GM18907 (cell line): ENCODE data around the gene CFAP119.

Source experiments
- ATAC-seq: cut with Tn5 transposase; IDR thresholded peaks from one replicate; pipeline ENCODE4 v1.9.1; 2021; ENCODE audit warnings: mild to moderate bottlenecking, moderate library complexity; ENCODE audit not compliant: unreplicated experiment

CFAP119 gene

DNA sequence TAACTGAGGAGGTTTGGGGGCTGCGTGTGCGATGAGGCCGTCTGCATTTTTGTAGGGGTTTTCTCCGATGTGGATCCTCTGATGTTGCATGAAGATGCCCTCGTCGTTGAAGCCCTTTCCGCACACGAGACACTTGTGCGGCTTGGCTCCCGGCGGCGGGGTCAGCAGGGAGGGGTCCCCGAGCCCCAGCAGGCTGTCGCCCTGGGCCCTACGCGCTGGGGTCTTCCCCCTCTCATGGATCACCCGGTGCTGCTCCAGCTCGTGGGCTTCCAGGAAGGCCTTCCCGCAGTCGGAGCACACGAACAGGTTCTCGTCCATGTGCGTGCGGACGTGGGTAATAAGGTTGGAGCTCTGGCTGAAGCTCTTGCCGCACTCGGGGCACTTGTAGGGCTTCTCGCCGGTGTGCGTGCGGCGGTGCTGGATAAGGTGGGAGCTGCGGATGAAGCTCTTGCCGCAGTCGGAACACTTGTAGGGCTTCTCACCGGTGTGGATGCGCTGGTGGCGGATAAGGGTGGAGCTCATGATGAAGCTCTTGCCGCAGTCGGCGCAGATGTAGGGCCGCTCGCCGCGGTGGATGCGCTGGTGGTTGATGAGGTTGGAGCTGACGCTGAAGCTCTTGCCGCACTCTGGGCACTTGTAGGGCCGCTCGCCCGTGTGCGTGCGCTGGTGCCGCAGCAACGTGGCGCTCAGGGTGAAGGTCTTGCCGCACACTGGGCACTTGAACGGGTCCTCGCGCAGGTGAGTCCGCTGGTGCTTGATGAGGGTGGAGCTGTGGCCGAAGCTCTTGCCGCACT, 20.8 kb upstream of the CFAP119 start:
- no peak for ATAC-seq

DNA sequence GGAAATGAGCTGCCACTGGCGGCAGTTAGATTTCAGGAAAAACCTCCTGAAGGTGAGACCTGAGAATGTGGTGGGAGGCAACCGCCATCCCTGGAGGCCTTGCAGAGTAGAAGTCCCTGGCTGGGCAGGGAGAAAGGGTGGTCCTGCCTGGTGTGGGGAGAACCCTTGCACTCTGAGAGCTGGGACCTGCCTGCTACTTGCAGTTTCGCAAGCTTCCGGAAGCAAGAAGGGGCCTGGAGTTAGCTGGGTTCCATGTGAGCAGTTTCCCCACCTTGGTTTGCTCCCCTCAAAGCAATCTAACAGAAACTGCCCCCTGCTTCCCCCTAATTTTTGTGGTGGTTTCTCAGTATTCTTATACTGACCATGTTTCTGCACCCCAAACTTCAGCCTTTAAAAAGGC, 18.7 kb upstream of the CFAP119 start:
- no peak for ATAC-seq

DNA sequence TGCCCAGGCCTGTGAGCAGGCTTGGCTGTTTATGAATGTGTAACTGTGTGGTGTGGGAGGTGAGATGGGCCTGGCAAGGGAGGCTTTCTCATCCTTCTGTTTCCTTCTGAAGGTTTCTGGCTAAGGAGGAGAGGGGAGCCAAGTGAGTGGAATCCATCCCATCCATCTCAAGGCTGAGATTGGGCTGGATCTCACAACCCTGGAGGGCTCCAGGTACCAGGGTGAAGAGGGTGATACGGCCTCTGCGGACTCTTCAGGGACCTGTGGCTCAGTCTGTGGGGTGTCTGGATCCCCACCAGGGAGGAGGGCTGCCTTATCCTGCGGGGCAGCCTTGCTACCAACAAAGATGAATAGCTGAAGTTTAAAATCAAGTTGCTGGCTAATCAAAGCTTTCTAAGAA, 18.2 kb upstream of the CFAP119 start:
- ATAC-seq: no peak

DNA sequence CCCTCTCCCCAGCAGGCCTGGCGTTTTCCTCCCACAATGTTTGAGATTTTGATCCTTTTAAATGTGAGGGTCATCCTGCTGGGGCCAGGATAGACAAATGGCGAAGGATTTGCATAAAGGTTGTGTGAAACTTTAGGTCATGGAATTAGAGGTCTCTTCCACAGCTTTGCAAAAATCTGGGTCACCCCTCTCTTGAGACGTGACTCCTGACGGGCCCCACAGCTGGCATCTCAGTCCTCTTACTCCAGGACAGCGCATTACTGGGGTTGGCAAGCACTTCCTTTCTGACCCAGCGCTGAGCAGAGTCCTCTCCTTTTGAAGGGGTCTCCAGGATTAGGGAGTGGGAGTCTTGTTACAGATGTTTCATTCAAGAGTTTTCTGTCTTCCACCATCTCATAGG, 17.7 kb upstream of the CFAP119 start:
- no peak for ATAC-seq

DNA sequence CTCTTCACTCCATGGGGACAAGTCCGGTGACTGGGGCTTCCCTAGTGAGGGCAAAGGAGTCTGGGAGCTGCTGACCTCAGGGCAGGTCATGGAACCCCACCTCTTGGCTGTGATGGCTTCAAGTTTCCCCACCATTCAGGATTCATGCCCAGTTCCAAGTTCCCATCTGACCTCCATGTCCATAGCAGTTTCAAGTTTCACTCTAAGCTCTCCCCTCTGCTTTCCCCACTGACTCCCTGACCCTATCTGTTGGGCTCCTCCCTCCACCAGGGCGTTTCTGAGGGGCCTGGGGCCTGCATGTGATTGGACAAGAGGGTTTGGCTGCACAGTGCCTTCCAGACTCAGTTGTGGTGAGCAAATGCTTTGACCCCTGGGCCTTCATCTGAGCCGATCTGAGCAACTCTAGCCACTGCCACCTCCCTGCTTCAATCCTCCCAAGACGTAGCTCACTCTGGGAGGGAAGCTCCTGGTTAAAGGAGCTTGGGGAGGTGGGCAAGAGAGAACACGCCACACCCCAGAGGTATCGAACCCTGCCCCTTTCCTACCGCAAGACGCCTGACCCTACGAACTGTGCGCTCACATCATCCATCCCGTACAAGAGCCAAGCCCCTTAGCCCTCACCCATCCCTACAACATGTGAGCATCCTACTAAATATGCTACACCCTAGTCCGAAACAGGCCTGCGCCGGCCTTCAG, 16.8 kb upstream of the CFAP119 start:
- no peak for ATAC-seq

DNA sequence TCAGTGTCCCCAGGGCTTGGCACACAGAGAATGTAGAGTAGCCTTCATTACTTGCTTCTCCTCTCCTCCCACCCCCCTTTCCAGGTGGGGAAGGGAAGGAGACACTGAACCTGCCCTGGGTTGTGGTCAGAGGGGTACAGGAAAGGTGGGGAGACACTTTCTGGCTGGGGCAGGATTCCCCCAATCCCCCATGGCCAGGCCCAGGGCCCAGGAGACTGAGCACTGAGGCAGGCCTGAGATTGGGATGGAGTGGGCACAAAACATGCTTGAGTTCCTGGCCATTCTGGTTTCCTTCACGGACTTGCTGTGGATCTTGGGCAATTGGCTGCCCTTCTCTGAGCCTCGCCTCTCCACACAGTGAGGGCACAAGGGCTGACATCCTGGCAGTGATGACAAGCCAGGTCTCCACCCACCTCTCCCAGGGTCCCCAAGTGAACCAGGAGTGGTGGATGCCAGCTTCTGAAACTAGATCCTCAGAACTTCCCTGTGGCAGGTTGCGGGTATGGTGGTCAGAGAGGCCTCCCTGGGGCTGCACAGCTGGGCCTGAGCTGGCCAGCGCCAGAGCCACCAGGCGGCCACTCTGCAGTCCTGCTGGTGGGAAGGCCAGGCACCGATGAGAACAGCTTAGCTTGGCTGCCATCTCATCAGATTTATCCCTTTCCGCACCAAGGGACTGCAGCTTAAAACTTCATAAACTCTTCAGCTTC, 15.9 kb upstream of the CFAP119 start:
- no peak for ATAC-seq

DNA sequence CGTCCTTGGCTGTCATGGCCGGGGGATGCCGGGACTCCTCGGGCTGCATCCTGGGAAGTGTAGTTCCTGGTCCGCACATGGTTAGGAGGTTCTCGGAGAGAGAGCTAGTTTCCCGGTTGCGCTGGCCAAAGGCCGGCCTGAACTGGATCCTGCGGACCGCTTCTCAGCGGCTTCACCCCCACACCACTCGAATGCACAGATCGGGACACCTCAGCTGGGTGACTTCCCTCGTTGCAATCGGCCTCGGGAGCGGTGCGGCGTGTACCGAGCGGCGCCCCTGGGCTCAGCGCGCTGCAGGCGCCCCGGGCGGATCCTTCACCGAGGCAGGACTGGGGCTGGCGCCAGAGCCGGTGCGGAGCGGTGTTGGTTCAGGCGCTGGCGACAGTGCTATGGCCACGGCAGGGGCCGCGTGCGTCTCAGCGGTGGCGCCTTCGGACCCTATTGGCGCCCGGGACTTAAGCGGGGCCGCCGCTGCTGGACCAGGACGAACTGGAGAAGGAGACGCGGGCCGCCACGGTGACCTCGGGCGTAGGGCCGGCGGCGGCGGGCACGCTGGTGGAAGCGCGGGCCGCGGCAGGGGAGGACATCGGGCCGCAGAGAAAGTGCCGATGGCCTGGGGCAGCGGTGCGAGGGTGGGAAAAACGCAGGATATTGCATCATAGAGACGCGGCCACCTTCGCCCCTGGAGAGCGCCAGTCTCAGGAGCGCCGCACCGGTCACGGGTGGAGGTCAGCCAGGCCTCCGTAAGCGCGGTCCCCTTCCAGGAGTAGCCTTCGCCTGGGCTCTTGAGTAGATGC, 13.7 kb upstream of the CFAP119 start:
- peak; percentile 54 for ATAC-seq

DNA sequence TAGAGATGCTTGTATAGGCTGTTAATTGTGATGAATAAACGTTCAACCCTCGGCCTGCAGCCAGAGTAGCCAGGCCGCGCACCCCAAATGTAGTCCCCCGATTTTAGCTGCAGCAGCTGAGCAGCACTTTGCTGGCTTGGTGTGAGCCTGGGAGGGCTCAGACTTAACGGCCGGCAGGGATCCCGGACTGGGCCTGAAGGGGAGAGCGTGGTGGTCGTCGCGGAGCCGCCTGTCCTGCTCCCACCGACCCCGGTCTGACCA, 13.2 kb upstream of the CFAP119 start:
- no peak for ATAC-seq

DNA sequence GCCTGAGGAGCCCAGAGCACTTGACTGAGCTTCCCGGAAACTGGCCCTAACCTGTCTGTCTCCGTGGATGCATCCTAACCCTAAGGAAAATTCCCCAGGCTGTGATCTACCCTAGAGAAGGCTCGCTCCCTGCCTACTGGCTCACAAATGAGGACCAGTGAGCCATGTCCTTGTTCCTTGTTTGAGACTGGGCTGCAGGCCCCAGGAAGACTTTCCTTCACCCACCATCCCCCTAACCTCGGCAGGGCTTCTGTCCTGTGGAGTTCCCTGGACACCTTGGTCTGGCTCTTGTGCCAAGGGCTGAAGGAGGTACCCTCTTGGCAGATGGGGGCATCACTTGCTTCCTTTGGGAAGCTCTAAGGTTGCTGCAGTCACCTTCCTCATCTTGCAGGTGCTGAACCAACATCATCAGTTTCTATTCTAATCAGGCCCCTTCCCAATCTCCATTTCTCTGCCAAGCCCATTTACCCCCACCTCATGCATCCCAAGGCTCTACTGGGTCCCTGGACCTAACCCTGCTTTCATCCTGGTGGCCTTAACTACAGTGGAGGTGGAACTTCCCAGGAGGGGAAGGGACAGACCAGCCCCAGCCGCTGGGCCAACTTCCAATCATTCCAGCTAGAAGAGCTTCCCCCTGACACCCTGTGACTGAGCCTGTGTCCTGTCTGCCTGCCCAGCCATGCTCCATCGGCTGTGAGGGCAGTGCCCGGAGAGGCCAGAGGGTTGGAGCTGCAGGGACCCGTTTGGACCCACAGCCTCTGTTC, 12.7 kb upstream of the CFAP119 start:
- ATAC-seq: no peak

DNA sequence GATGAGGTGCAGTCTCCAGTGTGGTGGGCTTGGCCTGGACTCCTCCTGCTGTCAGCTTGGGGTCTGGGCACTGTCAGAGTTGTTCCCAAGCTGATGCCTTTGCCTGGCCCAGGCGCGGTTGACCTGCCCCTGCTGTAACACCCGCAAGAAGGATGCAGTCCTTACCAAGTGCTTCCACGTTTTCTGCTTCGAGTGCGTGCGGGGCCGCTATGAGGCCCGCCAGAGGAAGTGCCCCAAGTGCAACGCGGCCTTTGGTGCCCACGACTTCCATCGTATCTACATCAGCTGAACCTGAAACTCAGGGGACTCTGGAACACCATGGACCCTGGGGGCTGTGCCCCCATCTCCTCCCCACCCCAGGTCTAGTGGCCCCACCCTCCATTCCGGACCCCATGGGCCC, 12.0 kb upstream of the CFAP119 start:
- no peak for ATAC-seq

DNA sequence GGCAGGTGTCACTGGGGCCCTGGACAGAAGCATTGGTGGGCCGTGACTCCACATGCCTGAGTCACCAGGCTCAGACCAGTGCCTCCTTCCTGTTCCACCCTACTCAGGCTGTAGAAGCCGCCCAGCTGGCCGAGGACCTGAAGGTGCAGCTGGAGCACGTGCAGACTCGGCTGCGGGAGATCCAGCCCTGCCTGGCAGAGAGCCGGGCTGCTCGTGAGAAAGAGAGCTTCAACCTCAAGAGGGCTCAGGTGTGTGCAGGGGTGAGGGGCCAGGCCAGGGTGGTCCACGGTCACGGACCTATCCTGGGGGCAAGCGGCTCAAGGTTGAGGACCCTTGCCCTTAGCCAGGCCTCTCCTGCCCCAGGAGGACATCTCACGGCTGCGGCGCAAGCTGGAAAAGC, 9.9 kb upstream of the CFAP119 start:
- ATAC-seq: no peak

DNA sequence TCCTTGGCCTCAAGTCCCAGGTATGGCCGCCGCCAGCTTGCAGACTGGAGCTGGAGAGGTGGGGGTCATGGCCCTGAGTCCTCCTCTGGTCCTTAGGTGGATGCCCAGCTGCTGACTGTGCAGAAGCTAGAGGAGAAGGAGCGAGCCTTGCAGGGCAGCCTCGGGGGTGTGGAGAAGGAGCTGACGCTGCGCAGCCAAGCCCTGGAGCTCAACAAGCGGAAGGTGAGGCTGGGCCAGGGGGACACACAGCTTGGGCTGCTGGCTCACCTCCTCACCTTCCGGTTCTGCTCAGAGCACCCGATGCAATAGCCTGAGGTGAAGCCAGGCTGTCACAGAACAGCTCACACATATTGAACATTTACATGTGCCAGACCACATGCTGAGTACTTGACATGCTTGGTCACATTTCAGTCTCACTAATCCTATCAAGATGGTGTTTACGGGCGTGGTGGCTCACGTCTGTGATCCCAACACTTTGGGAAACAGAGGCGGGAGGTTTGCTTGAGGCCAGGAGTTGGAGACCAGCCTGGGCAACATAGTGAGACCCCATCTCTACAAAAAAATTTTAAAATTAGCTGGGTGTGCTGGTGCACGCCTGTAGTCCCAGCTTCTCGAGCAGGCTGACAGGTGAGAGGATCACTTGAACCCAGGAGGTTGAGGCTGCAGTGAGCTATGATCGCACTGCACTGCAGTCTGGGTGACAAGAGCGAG, 7.7 kb upstream of the CFAP119 start:
- ATAC-seq: no peak

DNA sequence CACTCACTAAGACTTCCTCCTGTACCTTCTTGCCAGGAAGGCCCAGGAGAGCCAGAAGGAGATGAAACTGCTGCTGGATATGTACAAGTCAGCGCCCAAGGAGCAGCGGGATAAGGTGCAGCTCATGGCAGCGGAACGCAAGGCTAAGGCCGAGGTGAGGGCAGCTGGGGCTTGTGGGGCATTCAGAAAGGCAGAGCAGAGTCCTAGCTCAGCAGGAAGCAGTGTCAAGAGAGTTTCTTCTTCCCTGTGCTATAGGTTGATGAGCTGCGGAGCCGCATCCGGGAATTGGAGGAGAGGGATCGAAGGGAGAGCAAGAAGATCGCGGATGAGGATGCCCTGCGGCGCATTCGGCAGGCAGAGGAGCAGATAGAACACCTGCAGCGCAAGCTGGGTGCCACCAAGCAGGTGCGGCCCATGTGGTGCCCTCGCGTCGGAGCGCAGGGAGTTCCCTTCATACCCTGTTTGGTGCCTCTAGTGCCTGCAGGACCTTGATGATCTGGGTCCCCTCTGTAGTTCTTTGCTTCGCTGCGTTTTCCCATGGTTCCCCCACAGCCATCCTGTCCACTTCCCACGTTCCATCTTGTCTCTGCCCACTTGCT, 6.8 kb upstream of the CFAP119 start:
- ATAC-seq: no peak

DNA sequence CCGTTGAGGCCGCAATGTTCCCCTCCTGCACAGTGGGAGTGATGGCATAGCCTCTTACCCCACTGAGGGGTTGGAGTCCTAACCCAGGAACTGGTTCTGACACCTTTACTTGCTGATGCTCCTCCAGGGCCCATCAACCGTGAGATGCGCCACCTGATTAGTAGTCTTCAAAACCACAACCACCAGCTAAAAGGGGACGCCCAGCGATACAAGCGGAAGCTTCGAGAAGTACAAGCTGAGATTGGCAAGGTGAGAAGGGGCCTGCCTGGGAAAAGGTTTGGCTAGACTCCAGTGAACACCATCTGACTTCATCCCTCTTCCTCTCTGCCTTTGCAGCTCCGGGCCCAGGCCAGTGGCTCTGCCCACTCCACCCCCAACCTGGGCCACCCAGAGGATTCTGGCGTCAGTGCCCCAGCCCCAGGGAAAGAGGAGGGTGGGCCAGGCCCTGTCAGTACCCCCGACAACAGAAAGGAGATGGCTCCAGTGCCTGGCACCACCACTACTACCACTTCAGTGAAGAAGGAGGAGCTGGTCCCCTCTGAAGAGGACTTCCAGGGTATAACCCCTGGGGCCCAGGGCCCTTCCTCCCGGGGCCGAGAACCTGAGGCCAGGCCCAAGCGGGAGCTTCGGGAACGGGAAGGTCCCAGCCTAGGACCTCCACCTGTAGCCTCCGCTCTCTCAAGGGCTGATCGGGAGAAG, 6.1 kb upstream of the CFAP119 start:
- no peak for ATAC-seq

DNA sequence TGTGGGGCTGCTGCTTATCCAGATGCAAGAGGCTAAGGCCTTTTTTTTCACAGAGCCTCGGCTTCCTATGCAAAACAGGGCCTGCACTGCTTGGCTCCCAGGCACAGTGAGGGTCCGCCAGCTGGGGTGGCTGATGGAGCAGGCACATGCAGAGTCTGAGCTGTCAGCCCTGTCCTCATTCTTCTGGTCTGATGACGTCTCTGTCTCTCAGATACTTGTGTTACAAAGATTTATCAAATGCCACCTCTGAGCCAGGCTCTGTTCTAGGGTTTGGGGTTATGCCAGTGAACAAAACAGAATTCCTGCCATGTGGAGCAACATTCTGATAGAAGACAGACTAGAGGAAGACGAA, 5.0 kb upstream of the CFAP119 start:
- no peak for ATAC-seq

DNA sequence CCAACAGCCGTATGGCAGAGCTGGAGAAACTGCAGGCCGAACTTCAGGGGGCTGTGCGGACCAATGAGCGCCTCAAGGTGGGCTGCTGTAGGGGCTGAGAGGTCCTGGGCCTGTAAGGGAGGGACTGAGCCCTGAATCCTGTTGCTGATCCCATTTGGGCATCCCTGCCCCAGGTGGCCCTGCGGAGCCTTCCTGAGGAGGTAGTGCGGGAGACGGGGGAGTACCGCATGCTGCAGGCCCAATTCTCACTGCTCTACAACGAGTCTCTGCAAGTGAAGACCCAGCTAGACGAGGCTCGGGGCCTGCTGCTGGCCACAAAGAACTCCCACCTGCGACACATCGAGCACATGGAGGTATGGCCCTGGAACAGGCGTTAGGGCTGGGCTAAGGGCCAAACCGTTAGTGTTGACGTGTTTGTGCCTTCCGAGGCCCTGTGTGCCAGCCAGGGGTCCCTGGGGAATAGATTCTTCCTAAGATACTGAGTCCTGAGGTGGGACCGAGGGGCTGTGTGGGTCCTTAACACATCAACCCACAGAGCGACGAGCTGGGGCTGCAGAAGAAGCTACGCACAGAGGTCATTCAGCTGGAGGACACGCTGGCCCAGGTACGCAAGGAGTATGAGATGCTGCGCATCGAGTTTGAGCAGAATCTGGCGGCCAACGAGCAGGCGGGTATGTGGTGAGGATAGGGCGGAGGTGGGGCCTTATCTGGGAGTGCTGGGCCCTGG, 4.5 kb upstream of the CFAP119 start:
- ATAC-seq: no peak

DNA sequence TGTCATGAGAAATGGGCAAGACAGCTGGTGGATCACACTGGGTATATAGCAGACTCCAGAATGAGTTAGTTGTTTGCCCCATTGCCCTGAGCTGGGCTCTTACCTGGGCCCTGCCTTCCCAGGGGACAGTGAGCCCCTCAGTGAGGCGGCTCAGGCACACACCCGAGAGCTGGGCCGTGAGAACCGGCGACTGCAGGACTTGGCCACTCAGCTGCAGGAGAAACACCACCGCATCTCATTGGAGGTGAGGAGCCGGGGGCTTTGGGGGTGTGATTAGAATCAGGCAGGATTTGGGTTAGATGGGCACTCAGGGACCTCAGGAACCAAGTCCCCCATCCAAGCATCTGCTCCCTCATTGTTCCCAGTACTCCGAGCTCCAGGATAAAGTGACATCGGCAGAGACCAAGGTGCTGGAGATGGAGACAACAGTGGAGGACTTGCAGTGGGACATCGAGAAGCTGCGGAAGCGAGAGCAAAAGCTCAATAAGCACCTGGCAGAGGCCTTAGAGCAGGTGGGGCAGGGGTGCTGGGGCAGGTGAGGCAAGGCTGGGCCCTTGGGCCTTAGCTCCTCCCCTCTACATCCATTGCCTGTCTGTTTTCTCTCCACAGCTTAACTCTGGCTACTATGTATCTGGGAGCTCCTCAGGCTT, 3.1 kb upstream of the CFAP119 start:
- ATAC-seq: no peak

DNA sequence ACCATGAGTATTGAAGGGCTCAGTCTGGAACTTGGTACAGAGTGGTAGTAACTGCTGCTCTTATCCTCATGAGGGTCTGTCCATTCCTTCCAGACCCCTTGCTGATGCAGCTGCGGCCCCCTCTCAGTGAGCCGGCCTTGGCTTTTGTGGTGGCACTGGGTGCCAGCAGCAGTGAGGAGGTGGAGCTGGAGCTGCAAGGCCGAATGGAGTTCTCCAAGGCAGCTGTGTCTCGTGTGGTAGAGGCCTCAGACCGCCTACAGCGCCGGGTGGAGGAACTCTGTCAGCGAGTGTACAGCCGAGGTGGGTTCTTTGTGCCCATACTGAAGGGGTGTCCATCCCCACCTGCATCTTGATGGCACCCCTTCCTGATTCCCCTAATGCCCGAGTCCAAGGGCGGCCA, 2.2 kb upstream of the CFAP119 start:
- no peak for ATAC-seq
